GM20000 (cell line): ENCODE results near the gene B3GNT2.

Experiments
- DNase-seq: peaks from one replicate; pipeline ENCODE4 v3.0.0; 2012; ENCODE audit warnings: low spot score
- CTCF ChIP-seq: IDR thresholded peaks from 2 replicates; pipeline ENCODE4 v1.5.1; 2012; ENCODE audit warnings: mild to moderate bottlenecking, control low read depth; ENCODE audit errors: extremely low read depth, missing control alignments

The B3GNT2 gene

GRCh38 chr2:62187246-62187645 lies 8.7 kb upstream of the B3GNT2 start:
- TF ChIP-seq CTCF, result no peak
- no peak for DNase-seq

- no peak for TF ChIP-seq CTCF
- DNase-seq, result no peak
These were observed 7.5 kb upstream of the B3GNT2 start for GRCh38 chr2:62188416-62188815.

- TF ChIP-seq CTCF, result no peak
- DNase-seq, result no peak
These were observed 6.7 kb upstream of the B3GNT2 start for GRCh38 chr2:62189196-62189595.

- DNase-seq, result no peak
- no peak for TF ChIP-seq CTCF
These were observed 3.1 kb upstream of the B3GNT2 start for GRCh38 chr2:62192811-62193210.

GRCh38 chr2:62194558-62195420 lies 1.1 kb upstream of the B3GNT2 start:
- TF ChIP-seq CTCF, result no peak
- no peak for DNase-seq

- no peak for TF ChIP-seq CTCF
- peak; percentile 59 for DNase-seq
These were observed 475 bp downstream of the B3GNT2 start for GRCh38 chr2:62196278-62196901.
